B cell (primary cell): ENCODE measurements around the gene ZFR. TPM values are rescaled to one million over a fixed set of nuclear protein-coding genes. Genes with fewer than 3 reads are reported as not detected.

Experiments
- ATAC-seq: fragments of 200-7000 bp; cut with Tn5 transposase; one replicate; pipeline ENCODE4 v1.10.0; 2021; ENCODE audit warnings: low read depth, mild to moderate bottlenecking, moderate number of reproducible peaks, moderate library complexity
- CTCF ChIA-PET: fragments of 350-600 bp; sonication (Branson Sonifier 250); formaldehyde crosslinking; loops from one replicate; lab custom pipeline; 2021; ENCODE audit warnings: antibody characterized with exemption, inconsistent platforms; lab: Charles Lee
- POLR2A ChIA-PET: fragments of 350-600 bp; sonication (Branson Sonifier 250); formaldehyde crosslinking; loops from one replicate; lab custom pipeline; 2021; ENCODE audit warnings: antibody characterized with exemption; lab: Charles Lee
- DNase-seq: peaks from one replicate; pipeline ENCODE4 v3.0.0; 2013
- H2AFZ ChIP-seq: 2 replicates; pipeline ENCODE4 v1.6.1; 2012; ENCODE audit warnings: mild to moderate bottlenecking, low read depth, low read length; ENCODE audit not compliant: insufficient read depth, poor library complexity, severe bottlenecking
- H3K27ac ChIP-seq, 2 donors: 1 replicate in 1 of 2; 2 replicates in 1 of 2; pipeline ENCODE4 v1.5.1; 2012 to 2013; ENCODE audit warnings: low read length in 2 of 2, mild to moderate bottlenecking in 2 of 2, moderate library complexity in 1 of 2
- H3K27me3 ChIP-seq, 4 experiments: fragments of 200-600 bp in 1 of 4; sonication (generic) in 1 of 4; replicated peaks in 1 of 4; 1 replicate in 2 of 4; 2 replicates in 2 of 4; pipeline versions ENCODE4 v1.6.1 to v1.7.0; 2013 to 2016; ENCODE audit warnings: low read length in 3 of 4, mild to moderate bottlenecking in 2 of 4, mixed read lengths in 1 of 4, moderate library complexity in 1 of 4; ENCODE audit not compliant: insufficient read depth in 4 of 4, control insufficient read depth in 3 of 4; ENCODE audit errors: control extremely low read depth in 1 of 4
- H3K36me3 ChIP-seq, 2 experiments: replicated peaks in 1 of 2; 1 replicate in 1 of 2; 2 replicates in 1 of 2; pipeline versions ENCODE4 v1.6.1 to v1.7.1; 2013; ENCODE audit warnings: low read length in 1 of 2; ENCODE audit not compliant: insufficient read depth in 2 of 2, control insufficient read depth in 1 of 2; ENCODE audit errors: control extremely low read depth in 1 of 2, extremely low read depth in 1 of 2
- H3K4me1 ChIP-seq, 2 donors: fragments of 200-600 bp in 1 of 2; sonication (generic) in 1 of 2; 1 replicate in 1 of 2; 2 replicates in 1 of 2; pipeline versions ENCODE4 v1.5.1 to v1.6.1; 2013 to 2017; ENCODE audit warnings: low read length in 2 of 2; ENCODE audit not compliant: control insufficient read depth in 2 of 2, insufficient read depth in 2 of 2
- H3K4me2 ChIP-seq: replicated peaks from 2 replicates; pipeline ENCODE3; 2012; ENCODE audit warnings: mild to moderate bottlenecking, low read depth, low read length; ENCODE audit not compliant: poor library complexity, severe bottlenecking
- H3K4me3 ChIP-seq, 5 experiments: fragments of 200-600 bp in 1 of 5; sonication (generic) in 1 of 5; 1 replicate in 3 of 5; 2 replicates in 2 of 5; pipeline versions ENCODE4 v1.5.1 to v1.7.0; 2011 to 2016; ENCODE audit warnings: low read length in 4 of 5, mild to moderate bottlenecking in 4 of 5, low read depth in 2 of 5, control low read depth in 1 of 5, moderate library complexity in 1 of 5; ENCODE audit not compliant: insufficient read depth in 1 of 5; ENCODE audit errors: control extremely low read depth in 1 of 5, extremely low read depth in 1 of 5
- H3K79me2 ChIP-seq: fragments of 200-600 bp; sonication (generic); one replicate; pipeline ENCODE4 v1.6.0; 2016; ENCODE audit warnings: low read length; ENCODE audit not compliant: control insufficient read depth, insufficient read depth
- H3K9ac ChIP-seq: fragments of 200-600 bp; sonication (generic); 2 replicates; pipeline ENCODE4 v1.6.1; 2017; ENCODE audit warnings: mild to moderate bottlenecking, low read length, moderate library complexity
- H3K9me3 ChIP-seq, 3 donors: one replicate each; pipeline versions ENCODE4 v1.6.1 to v1.7.1; 2013; ENCODE audit warnings: low read length in 2 of 3; ENCODE audit not compliant: control insufficient read depth in 2 of 3, insufficient read depth in 1 of 3; ENCODE audit errors: control extremely low read depth in 1 of 3
- H4K20me1 ChIP-seq: 2 replicates; pipeline ENCODE4 v1.6.0; 2012; ENCODE audit warnings: mild to moderate bottlenecking, low read length; ENCODE audit not compliant: insufficient read depth, control insufficient read depth, poor library complexity, severe bottlenecking
- H3K27ac Mint-ChIP-seq: one replicate; pipeline ENCODE4 v1.8.0; 2021; ENCODE audit warnings: mixed read lengths
- H3K27me3 Mint-ChIP-seq: one replicate; pipeline ENCODE4 v1.8.0; 2021; ENCODE audit warnings: mixed read lengths
- H3K4me1 Mint-ChIP-seq: one replicate; pipeline ENCODE4 v1.8.0; 2021; ENCODE audit warnings: mixed read lengths
- H3K4me3 Mint-ChIP-seq: one replicate; pipeline ENCODE4 v1.8.0; 2021; ENCODE audit warnings: mixed read lengths
- H3K9me3 Mint-ChIP-seq: one replicate; pipeline ENCODE4 v1.8.0; 2022; ENCODE audit warnings: mixed read lengths; ENCODE audit not compliant: insufficient read depth
- CTCF ChIP-seq: fragments of 200-600 bp; IDR thresholded peaks from one replicate; pipeline ENCODE4 v1.8.0; 2022; ENCODE audit warnings: antibody characterized with exemption, mild to moderate bottlenecking
- EZH2 ChIP-seq: IDR thresholded peaks from 2 replicates; pipeline ENCODE4 v1.6.1; 2012; ENCODE audit warnings: borderline replicate concordance, low read depth, mild to moderate bottlenecking, moderate library complexity, low read length; ENCODE audit not compliant: insufficient read depth, poor library complexity, severe bottlenecking
- WGBS: methylation state at CpG from one replicate; pipeline ENCODE4 v1.1.5; 2013; ENCODE audit warnings: missing lambda C conversion rate; ENCODE audit not compliant: insufficient coverage; 5-methylcytosine and 5-hydroxymethylcytosine counted together
- intact Hi-C: fragments of 100-400 bp; cut with micrococcal nuclease; formaldehyde crosslinking; loops from one replicate; pipeline ENCODE4 v1.10.0; 2022
- polyA plus RNA-seq: library from polyadenylated mRNA; depleted of rRNA; stranded (reverse); fragments of >200 nt; gene quantifications from 2 replicates; pipeline ENCODE4 v1.2.3, GENCODE V29; 2012
- total RNA-seq, 2 donors: library from RNA; stranded (reverse); fragments of 120-200 nt in 1 of 2; gene quantifications; 1 replicate in 1 of 2; 2 replicates in 1 of 2; pipeline versions ENCODE4 v1.2.3 to v1.2.4, GENCODE V29; 2013 to 2022

The ZFR gene
- total and polyA plus RNA-seq, 2 donors (not counting 1 experiment from before 2014, with no cell fraction given): 31.4 to 69.0 TPM

- ATAC-seq (no peak), DNase-seq (no peak)
- TF ChIP-seq CTCF (no peak), EZH2 (no peak)
- Mint-ChIP-seq H3K27ac (no peak overlapping the region), H3K4me1 (no peaks in the 10 kb centered on the region), H3K27me3 (no peaks in the 10 kb centered on the region), H3K4me3 (no peak overlapping the region), H3K9me3 (no peaks in the 10 kb centered on the region)
- H2AFZ ChIP-seq: no peak overlapping the region
- no peaks in the 10 kb centered on the region for H3K9me3 ChIP-seq
- H3K4me3 ChIP-seq: no peak overlapping the region
- H3K27ac ChIP-seq: no peak overlapping the region
- 72% methylated on average over 4 of the region's 4 CpGs for WGBS
- H3K79me2 ChIP-seq: no peaks in the 10 kb centered on the region
- intact Hi-C loops: no loop called here
- no peaks in the 10 kb centered on the region for H3K27me3 ChIP-seq
- CTCF ChIA-PET: interaction anchor here (1.4 to 2.0 kb wide), 2 partner anchors 10 to 111 kb away, joined by 4 to 8 read pairs; no protein-coding TSS in a partner anchor
- no peak overlapping the region for H3K9ac ChIP-seq
- H4K20me1 ChIP-seq: no peaks in the 10 kb centered on the region
- no peaks in the 10 kb centered on the region for H3K4me1 ChIP-seq
- POLR2A ChIA-PET: no interaction called here
- no peak overlapping the region for H3K4me2 ChIP-seq
- no peaks in the 10 kb centered on the region for H3K36me3 ChIP-seq
Measured at GRCh38 chr5:32479096-32479495, 34.6 kb upstream of the ZFR start.

GRCh38 chr5:32476891-32477290 is 32.4 kb upstream of the ZFR start:
- ChIA-PET POLR2A (interaction anchor here (0.6 kb wide), 1 partner anchor 303 kb away, joined by 4 read pairs; the partner anchor contains the start of gene GOLPH3), CTCF (interaction anchor here (0.7 to 1.5 kb wide), 4 partner anchors 13 to 462 kb away, joined by 3 to 4 read pairs (median 3); no protein-coding TSS in a partner anchor)
- no peak for ATAC-seq

More at GRCh38 chr5:32476891-32477290, 32.4 kb upstream of the ZFR start:
- Histone ChIP-seq H3K79me2 (no peaks in the 10 kb centered on the region), H3K36me3 (no peaks in the 10 kb centered on the region), H3K27ac (no peak overlapping the region), H3K4me3 (no peak overlapping the region), H3K4me2 (no peak overlapping the region), H4K20me1 (no peaks in the 10 kb centered on the region), H2AFZ (no peak overlapping the region), H3K27me3 (no peaks in the 10 kb centered on the region), H3K9me3 (no peaks in the 10 kb centered on the region), H3K9ac (no peak overlapping the region), H3K4me1 (no peaks in the 10 kb centered on the region)
- H3K27me3 Mint-ChIP-seq: no peaks in the 10 kb centered on the region
- TF ChIP-seq EZH2 (no peak), CTCF (no peak)
- no peaks in the 10 kb centered on the region for H3K9me3 Mint-ChIP-seq
- H3K4me3 Mint-ChIP-seq: no peak overlapping the region
- no peak for DNase-seq
- no CpG with 5 or more reads among the region's 1 CpG for WGBS
- intact Hi-C loops: no loop called here
- no peaks in the 10 kb centered on the region for H3K4me1 Mint-ChIP-seq
- H3K27ac Mint-ChIP-seq: no peak overlapping the region
